Activated T-cell treated with anti-CD3 and anti-CD28 coated beads for 1 hour (primary cell): ENCODE data around the gene ZNF764.
A peak's percentile ranks its signal among the peaks of the same experiment; 100 is the strongest.
"Not testable (repeated sequence)": the region's sequence is repeated elsewhere in the genome, so short reads cannot be mapped to it uniquely, and the experiment has no call there.

ENCODE experiments used
- DNase-seq: peaks from one replicate; pipeline ENCODE4 v3.0.0-alpha.2; 2020; ENCODE audit warnings: low read depth

Gene ZNF764

DNA sequence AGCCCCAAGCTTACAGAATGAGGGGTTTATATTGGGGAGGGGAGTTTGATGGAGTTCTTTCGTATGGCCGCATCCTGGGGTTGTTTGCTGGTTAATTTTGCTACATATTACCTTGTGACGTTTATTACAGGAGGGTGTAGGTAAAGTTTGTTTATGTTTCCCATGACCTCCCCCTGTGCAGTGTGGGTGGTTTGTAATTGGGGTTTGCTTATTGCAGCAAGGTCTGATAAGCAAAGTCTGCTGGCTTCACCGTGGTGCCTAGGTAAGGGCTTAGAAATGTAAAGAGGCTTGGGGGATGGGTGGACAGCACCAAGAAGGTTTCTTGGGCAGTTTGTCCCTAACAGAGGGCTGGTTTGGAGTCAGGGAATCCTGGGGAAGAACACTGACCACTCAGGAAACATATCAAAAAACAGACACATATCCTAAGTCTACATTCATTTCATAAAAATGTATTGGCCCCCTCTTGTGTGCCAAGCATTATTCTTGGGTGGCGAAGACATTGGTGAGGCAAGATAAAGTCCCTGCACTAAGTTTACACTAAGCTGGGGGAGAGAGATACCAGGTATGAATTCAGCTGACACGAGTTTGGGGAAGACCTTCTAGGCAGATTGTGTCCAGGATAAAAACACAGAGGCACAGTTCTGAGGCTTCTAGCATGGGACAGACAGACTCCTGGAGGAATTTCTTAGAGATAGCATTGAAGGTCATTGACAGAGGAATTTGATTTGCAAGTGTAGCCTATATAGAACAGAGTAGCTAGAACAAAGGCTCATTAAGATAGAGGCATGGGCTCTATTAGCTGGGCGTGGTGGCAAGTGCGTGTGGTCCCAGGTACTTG, 9.5 kb downstream of the ZNF764 start:
- DNase-seq, result no peak

DNA sequence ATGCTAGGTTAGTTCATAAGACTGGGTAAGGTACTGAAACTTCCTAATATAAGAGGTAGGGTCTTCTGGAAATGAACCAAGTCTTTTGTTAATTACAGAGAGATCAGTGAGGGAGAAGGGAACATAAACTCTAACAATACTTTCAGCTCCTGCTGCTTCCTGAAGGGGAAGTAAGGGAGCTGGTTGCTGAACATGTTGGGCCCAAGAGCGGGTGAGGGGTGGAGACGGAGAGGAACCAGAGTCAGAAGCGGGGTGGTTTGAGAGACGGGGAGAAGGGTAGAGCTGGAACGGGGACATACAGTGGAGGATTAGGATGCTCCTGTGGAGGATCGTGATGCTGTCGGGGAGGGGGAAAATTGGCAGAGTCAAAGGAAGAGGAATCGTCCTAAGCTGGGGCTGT, 12.1 kb downstream of the ZNF764 start:
- DNase-seq, result no peak

DNA sequence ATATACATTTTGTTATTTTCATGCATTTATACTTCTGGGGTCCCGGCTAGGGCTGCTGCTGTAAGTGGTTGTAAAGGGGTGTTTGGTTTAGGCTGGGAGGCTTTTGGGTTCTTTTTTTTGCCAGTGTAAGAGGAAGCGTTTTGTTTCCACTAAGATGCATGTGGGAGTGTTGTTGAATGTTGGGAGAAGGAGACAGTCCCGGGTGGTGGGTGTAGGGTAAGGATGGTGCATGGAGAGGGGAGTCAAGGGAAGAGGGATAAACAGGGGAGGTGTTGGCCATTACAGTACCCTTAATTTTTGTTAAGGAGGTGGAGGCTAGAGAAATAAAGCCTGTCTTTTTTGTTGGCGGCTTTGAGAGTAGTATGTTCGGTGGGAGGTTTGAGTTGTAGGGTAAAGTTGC, 15.1 kb downstream of the ZNF764 start:
- DNase-seq, result no peak

DNA sequence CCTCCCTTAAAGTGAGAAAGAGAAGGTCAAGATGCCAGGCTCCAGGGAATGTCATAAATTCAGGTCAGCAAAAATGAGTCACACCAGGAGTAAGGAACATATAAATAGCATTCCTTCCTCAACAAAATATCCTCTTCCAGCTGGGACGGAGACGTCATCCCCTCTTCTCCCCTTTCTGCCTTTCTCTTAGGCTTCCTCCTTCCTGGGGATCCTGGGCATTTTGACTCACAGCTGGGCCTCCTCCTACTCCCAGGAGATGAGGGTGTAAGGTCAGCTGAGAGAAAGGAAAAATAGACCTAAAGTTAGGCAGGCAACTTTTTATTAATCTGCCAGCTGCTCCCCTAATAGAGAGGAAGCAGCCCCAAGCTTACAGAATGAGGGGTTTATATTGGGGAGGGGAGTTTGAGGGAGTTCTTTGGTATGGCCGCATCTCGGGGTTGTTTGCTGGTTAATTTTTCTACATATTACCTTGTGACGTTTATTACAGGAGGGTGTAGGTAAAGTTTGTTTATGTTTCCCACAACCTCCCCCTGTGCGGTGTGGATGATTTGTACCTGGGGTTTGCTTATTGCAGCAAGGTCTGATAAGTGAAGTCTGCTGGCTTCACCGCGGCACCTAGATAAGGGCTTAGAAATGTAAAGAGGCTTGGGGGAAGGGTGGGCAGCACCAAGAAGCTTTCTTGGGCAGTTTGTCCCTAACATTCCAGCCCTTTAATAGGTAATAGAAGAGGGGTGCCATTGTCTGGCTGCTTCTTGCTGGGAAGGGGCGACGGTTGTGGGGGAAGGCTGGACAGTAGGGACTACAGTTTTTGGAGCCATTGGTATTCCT, 16.5 kb downstream of the ZNF764 start:
- no peak for DNase-seq

GRCh38 chr16:30540916-30541464, 17.2 kb downstream of the ZNF764 start:
- DNase-seq, result not testable (repeated sequence)

- not testable (repeated sequence) for DNase-seq
These were observed 18.1 kb downstream of the ZNF764 start for GRCh38 chr16:30539986-30540526.

GRCh38 chr16:30539000-30539964, 18.9 kb downstream of the ZNF764 start:
- no peak for DNase-seq

DNA sequence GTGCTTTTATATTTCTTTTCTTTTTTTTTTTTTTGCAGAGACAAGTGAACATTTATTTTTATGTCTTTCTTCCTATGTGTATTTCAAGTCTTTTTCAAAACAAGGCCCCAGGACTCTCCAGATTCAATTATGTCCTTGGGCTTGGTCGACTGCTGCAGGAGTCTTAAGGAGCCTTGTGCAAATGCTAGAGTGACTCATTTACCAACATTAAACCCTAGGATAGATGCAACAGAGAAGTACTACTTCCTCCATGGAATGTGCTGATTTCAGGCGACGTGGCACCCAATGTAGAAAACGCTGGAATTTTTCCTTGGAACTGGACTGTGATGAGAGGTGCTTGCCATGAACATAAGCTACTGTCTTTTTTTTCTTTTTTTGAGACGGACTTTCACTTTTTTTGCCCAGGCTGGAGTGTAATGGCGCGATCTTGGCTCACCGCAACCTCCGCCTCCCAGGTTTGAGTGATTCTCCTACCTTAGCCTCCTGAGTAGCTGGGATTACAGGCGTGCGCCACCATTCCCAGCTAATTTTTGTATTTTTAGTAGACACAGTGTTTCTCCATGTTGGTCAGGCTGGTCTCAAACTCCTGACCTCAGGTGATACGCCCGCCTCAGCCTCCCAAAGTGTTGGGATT, 21.7 kb downstream of the ZNF764 start:
- not testable (repeated sequence) for DNase-seq

- DNase-seq, result peak; percentile 45
These were observed 22.4 kb downstream of the ZNF764 start for GRCh38 chr16:30535777-30536190.

GRCh38 chr16:30535106-30535776, 22.9 kb downstream of the ZNF764 start:
- no peak for DNase-seq

DNA sequence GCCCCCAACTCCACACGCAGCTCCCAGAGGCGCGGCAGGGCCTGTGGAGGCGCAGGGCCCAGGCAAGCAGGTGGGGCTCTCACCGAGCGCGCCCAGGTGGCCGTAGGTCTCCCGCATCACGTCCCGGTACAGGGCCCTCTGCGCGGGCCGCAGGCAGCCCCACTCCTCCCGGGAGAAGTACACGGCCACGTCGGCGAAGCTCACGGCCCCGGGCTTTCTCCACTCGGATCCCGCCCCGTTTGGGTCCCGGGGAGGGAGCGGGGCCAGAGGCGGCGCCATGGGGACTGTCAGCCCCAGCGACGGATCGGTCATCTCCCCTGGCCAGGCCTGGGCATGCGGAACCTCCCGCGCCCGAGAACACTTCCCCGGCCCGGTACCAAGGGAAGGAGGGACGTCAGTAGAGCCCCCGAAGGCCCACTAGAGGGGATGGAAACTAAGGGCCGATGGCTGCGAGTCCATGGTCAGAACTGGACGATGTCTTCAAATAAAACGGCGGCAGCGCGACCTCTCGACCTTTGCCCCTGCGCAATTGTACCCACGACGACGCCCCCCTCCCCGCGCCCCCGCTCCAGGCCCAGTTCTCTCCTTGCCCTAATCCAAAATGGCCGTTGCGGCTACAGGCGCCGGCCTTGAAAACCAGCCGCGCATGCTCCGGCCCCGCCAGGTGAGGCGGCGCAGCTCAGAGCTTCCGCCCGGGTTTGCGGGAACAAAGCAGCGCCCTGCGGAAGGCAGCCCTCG, 23.6 kb downstream of the ZNF764 start, which contains the start of gene ZNF747:
Gene ZNF747 (minus strand): TSS at position 491 of the 738 bp plus-strand sequence. CDS start 179 bp downstream, at position 312.
- DNase-seq, result peak; percentile 92

DNA sequence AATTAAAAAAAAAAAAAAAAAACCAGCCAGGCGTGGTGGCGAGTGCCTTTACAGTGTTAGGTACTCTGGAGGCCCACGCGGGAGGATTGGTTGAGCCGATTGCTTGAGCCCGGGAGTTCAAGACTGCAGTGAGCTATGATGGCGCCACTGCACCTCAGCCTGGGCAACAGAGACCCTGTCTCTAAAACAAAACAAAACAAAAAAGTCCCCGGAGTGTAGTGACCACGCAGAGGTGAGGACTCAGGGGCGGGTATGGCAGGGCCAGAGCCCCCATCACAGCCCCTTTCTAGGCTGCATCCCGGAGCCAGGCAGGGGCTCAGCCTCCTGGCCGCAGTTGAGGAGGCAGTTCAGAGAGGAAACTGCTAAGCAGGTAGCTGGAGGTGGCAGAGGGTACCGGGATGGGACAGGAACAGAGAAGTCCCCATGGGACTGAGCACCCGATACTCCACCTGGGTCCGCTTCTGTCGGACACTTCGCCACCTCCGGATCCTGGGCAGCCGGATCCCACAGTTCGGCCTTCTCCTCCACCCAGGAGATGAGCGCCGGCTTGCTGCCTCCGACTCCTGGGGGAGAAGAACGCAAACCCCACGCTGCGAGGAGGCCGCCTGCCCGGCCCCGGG, 24.3 kb downstream of the ZNF764 start:
- no peak for DNase-seq

GRCh38 chr16:30533146-30533522, 25.0 kb downstream of the ZNF764 start:
- no peak for DNase-seq

DNA sequence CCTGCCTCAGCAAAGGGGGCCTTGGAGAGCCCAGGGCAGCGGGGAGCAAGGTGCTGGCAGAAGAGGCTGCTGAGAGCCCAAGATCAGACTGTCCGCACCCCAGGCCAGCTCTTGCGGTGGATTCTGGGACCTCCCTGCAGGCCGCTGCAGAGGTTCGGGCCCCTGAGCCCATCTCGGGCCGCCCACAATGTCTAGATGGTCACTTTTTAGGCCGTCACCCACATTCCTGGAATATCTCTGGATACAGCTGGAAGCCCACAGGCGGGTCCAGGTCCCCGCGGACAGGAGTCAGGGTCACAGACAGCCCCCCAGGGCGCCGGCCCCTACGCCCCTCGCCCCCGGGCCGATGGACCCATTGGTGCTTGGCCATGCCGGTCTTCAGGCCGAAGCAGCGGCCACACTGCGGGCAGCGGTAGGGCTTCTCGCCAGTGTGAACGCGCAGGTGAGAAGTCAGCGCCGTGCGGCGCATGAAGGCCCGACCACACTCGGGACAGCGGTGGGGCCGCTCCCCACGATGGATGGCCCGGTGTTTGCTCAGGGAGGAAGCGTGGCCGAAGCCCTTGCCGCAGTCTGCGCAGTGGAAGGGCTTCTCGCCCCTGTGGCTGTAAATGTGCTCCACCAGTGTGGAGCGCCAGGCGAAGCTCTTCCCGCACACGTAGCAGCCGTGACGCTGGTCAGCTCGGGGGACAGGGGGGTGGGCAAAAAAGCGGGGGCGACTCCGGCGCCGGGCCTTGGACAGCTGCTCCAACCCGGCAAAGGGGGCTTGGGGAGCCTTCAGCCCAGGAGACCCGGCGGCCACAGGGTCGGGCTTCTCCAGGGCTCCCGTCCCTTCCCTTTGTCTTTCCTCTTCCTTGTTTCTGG, 25.7 kb downstream of the ZNF764 start:
- no peak for DNase-seq

GRCh38 chr16:30530163-30531037, 27.8 kb downstream of the ZNF764 start:
- no peak for DNase-seq

DNA sequence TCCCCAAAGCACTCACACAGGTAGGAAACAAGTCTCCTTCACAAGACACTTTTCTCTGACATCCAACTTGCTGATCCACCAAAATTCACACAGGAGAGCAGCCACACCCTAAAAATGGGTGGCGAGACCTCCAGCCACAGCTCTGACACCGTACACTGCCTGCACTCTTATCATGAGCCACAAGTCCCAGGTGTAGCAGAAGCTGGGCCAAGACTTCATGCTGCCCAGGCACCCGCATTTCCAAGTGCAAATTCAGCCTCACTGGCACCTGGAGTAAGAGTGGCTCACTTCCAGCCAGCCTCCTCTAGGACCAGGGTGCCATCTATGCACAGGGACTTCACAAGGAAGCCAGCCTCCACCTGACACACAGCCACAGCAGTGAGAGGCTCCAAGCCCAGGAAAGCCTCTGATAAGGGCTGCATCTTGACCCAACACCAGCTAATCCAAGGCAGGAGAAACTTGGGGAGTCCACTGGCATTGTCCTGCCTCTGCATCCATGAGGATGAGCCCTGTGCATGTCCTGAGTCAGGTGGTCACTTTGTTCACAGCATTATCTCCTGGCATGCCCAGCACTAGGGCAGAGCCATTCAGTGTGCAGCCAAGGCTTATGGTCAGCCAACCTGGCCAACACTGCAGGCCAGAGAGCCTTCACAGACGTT, 29.2 kb downstream of the ZNF764 start:
- no peak for DNase-seq
